Body of pancreas (tissue), 4 donors: Measurements from ENCODE around the gene ANKRD31. TPM values are rescaled to one million over a fixed set of nuclear protein-coding genes. Genes with fewer than 3 reads are reported as not detected.

Experiments
- ATAC-seq: fragments of 150-250 bp; one replicate; pipeline ENCODE4 v1.9.1; 2016
- DNase-seq, 4 donors: peaks; one replicate each; pipeline ENCODE4 v3.0.0-alpha.2; 2019
- H3K27ac ChIP-seq, 4 donors: fragments of 200-600 bp; sonication (generic); 1 replicate in 3 of 4; 2 replicates in 1 of 4; pipeline versions ENCODE4 v1.5.1 to v1.6.1; 2016 to 2019; ENCODE audit warnings: mild to moderate bottlenecking in 1 of 4, mixed read lengths in 1 of 4, moderate library complexity in 1 of 4
- H3K27me3 ChIP-seq, 2 donors: fragments of 200-600 bp; sonication (generic); one replicate each; pipeline ENCODE4 v1.6.0; 2016; ENCODE audit warnings: mild to moderate bottlenecking in 1 of 2
- H3K36me3 ChIP-seq, 2 donors: fragments of 200-600 bp; sonication (generic); replicated peaks in 1 of 2; 2 replicates each; pipeline ENCODE4 v1.5.1; 2016; ENCODE audit warnings: low read depth in 2 of 2; ENCODE audit not compliant: insufficient read depth in 1 of 2
- H3K4me1 ChIP-seq: fragments of 200-600 bp; sonication (generic); one replicate; pipeline ENCODE4 v1.6.0; 2016
- H3K4me3 ChIP-seq, 2 donors: fragments of 200-600 bp; sonication (generic); 1 replicate in 1 of 2; 2 replicates in 1 of 2; pipeline ENCODE4 v1.5.1; 2016 to 2019
- H3K9me3 ChIP-seq, 3 donors: fragments of 200-600 bp; sonication (generic); 1 replicate in 2 of 3; 2 replicates in 1 of 3; pipeline ENCODE4 v1.5.1; 2016
- POLR2A ChIP-seq, 3 donors: fragments of 450-650 bp; IDR thresholded peaks; one replicate each; pipeline ENCODE4 v1.6.1; 2016; ENCODE audit warnings: antibody characterized with exemption in 3 of 3, mild to moderate bottlenecking in 2 of 3
- WGBS, 2 donors: methylation state at CpG; one replicate each; pipeline ENCODE4 v1.1.5; 2017; 5-methylcytosine and 5-hydroxymethylcytosine counted together
- intact Hi-C: fragments of 100-400 bp; cut with DNase I; formaldehyde crosslinking; loops from one replicate; pipeline ENCODE4 v1.15.1; 2023
- total RNA-seq, 2 donors: library from RNA; depleted of rRNA; stranded (reverse); fragments of >200 nt; gene quantifications; one replicate each; pipeline ENCODE4 v1.1.0, GENCODE V29; 2016
- TF ChIP-seq, protein P1 (sequence below), 7 experiments: fragments of 450-650 bp in 4 of 7; fragments of 200-600 bp in 3 of 7; sonication (generic) in 3 of 7; IDR thresholded peaks; one replicate each; pipeline ENCODE4 v1.5.1; 2016 to 2019; ENCODE audit warnings: antibody characterized with exemption in 7 of 7

ANKRD31 gene
- total RNA-seq, 2 donors from 2014 or later, result 0.33 to 0.78 TPM

DNA sequence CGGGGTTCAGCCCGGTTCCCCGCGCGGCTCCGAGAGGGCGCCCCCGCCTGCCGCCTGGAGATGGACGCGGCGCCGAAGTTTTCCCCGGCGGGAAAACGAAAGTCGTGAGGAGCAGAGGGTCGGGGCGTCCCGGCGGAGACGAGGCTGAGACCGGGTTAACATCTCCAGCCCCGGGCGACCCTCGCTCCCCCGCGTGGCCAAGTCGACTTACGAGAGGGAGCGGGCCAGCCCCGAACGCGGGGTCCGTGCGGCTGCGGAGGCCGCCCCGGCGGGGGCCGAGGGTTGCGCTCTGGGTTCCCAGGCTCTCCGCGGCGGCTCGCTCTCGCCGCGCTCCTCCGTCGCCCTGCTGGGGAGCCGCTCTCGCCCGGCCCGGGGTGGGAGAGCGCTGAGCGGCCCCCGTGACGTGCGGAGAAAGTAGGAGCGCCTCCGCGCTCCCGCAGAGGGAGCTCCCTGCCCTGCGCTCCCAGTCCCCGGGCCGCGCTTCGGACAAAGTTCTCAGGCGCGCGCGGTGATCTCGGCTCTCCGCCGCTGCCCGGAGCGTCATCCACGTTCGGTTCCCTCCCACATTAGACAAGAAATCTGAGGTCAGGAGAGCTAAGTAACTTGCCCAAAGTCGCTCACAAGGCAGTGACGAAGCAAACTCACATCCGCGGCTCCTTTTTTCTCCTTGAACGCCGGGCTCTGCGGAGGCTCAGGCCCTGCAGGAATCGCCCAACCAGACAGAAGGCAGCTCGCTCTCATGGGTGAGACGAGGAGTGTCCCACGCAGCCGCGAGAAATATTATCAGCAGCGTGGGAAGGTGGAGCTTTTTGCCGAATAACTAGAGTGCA is 183.2 kb downstream of the ANKRD31 start:
- DNase-seq (peak; percentile 70 to 79 (median 72)), ATAC-seq (peak; percentile 68)
- Histone ChIP-seq H3K36me3 (no peaks in the 10 kb centered on the region), H3K9me3 (no peaks in the 10 kb centered on the region), H3K4me1 (peaks cover 41% of the 10 kb centered on the region), H3K27ac (peak overlapping the region; percentile 76 to 94 (median 91)), H3K4me3 (peak overlapping the region; percentile 84 to 87), H3K27me3 (no peaks in the 10 kb centered on the region)
- TF ChIP-seq, protein P1, sequence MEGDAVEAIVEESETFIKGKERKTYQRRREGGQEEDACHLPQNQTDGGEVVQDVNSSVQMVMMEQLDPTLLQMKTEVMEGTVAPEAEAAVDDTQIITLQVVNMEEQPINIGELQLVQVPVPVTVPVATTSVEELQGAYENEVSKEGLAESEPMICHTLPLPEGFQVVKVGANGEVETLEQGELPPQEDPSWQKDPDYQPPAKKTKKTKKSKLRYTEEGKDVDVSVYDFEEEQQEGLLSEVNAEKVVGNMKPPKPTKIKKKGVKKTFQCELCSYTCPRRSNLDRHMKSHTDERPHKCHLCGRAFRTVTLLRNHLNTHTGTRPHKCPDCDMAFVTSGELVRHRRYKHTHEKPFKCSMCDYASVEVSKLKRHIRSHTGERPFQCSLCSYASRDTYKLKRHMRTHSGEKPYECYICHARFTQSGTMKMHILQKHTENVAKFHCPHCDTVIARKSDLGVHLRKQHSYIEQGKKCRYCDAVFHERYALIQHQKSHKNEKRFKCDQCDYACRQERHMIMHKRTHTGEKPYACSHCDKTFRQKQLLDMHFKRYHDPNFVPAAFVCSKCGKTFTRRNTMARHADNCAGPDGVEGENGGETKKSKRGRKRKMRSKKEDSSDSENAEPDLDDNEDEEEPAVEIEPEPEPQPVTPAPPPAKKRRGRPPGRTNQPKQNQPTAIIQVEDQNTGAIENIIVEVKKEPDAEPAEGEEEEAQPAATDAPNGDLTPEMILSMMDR (IDR thresholded peaks at IDR 0.05), result peak in 4 of 7 experiments; percentile 17 to 36 (median 22)
- TF ChIP-seq POLR2A (IDR thresholded peaks at IDR 0.05), result peak; percentile 59 to 88 (median 81)
- intact Hi-C loops, result loop anchor here (10.0 kb wide), 1 partner anchor 119 kb away; no protein-coding TSS in a partner anchor
- 0% methylated on average over 14 to 94 of the region's 95 CpGs for WGBS, 2 donors

DNA sequence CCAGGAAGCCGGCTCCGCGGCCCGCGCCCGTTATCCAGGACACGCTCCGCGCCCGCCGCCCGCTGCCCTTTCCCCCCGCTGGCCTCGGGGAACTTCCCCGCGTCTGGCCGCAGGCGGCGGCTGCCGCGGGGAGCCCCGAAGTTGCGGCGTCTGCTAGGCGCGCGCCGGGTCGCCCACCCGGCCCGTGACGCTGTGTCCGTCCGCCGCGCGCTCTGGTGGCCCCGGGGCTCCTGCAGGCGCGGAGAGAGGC is 183.7 kb downstream of the ANKRD31 start:
- Histone ChIP-seq H3K9me3 (no peaks in the 10 kb centered on the region), H3K27ac (peak overlapping the region; percentile 76 to 94 (median 91)), H3K4me1 (peaks cover 47% of the 10 kb centered on the region), H3K27me3 (no peaks in the 10 kb centered on the region), H3K4me3 (peak overlapping the region; percentile 84 to 87), H3K36me3 (no peaks in the 10 kb centered on the region)
- DNase-seq (no peak), ATAC-seq (no peak)
- TF ChIP-seq, protein P1 (IDR thresholded peaks at IDR 0.05), result no peak
- TF ChIP-seq POLR2A (IDR thresholded peaks at IDR 0.05), result no peak
- WGBS, 2 donors, result 1% methylated on average over 31 of the region's 40 CpGs; no CpG with 5 or more reads in 1 of the 2 donors
- intact Hi-C loops, result loop anchor here (10.0 kb wide), 1 partner anchor 118 kb away; no protein-coding TSS in a partner anchor

DNA sequence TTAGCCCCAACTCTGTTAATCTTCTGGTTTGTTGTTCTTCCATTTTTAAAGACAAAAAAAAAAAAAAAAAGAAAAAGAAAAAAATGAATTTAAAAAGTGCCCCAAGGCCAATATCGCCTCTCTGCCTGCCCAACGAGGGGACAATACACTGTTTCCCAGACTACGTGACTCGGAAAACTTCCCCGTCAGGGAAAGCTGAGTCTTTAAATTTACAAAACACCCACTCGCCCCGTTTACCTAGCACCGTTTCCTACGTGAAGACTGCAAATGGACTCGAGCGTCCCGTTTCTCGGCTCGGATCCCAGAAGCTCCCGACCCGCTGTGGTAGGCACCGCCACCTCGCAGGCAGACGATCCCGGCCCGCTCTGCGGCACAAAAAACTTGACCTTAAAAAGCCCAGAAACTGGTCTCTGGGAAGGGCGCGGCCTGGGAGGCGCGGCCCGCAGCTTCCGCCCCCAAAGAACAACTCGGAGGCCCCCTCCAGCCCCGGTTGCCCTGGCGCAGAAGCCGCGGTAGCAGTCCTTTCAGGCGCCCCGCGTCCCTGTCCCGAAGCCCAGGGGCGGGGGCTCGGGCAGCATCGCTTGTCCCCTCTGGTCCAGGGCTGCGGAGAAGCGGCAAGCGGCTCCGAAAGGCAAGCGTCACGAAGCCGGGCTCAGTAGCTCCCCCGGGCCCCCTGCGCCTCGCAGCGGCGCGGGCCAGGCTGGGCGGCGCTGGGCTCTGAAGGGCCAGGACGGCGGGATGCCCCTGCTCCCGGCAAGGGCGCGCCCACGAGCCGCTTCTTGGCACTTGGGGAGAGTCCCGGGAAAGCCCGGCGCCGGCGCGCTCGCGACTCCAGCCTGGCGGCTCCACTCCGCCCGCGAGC is 184.3 kb downstream of the ANKRD31 start, which contains the start of gene GCNT4:
Gene GCNT4 (minus strand): TSS at position 367 of the 862 bp plus-strand sequence. CDS start 22,521 bp downstream, outside the sequence.
- Histone ChIP-seq H3K27me3 (no peaks in the 10 kb centered on the region), H3K4me3 (peak within 1 kb of the TSS; percentile 84 to 87), H3K27ac (peak within 1 kb of the TSS; percentile 76 to 94 (median 91)), H3K9me3 (no peaks in the 10 kb centered on the region), H3K36me3 (no peaks in the 10 kb centered on the region), H3K4me1 (peaks cover 52% of the 10 kb centered on the region)
- intact Hi-C loops, result loop anchor here (10.0 kb wide), 1 partner anchor 118 kb away; no protein-coding TSS in a partner anchor
- DNase-seq, result peak; percentile 56 to 71 (median 59)
- WGBS, 2 donors, result 0% methylated on average over 26 to 70 of the region's 74 CpGs
- ATAC-seq, result peak; percentile 40
- TF ChIP-seq, protein P1 (IDR thresholded peaks at IDR 0.05), result no peak
- TF ChIP-seq POLR2A (IDR thresholded peaks at IDR 0.05), result peak in 1 of 3 donors; percentile 38

DNA sequence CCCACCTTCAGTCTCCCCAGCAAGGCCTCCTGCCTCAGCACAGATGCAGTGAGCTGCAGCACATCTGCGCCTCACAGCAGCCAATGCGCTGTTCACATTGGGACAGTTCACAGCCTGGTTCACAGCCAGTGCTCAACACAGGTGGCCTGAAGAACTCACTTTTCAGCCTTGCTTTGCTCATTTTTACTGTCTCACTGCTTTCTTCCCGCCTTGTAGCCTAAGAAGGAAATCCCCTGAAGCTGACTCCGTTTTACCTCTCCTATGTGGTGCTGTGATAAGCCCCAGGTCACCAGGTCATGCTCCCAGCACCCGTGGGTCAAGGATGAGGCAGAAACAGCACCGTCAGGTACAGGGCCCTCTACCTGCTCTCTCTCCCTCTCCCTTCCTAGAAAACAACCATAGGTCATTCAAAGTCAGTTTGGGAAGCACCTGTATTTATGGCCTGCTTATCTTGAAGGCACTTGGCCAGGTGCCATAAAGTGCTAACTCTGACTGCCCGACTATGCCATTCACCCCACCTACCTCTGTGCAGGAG is 185.4 kb downstream of the ANKRD31 start:
- WGBS, 2 donors, result 25 to 38% methylated on average over 7 of the region's 7 CpGs
- TF ChIP-seq POLR2A (IDR thresholded peaks at IDR 0.05), result no peak
- TF ChIP-seq, protein P1 (IDR thresholded peaks at IDR 0.05), result no peak
- peak overlapping the region in 3 of 4 donors; percentile 91 to 94 (median 91) for H3K27ac ChIP-seq
- intact Hi-C loops, result loop anchor here (10.0 kb wide), 1 partner anchor 116 kb away; no protein-coding TSS in a partner anchor
- no peaks in the 10 kb centered on the region for H3K36me3 ChIP-seq
- ATAC-seq (no peak), DNase-seq (peak; percentile 49 to 73 (median 58))
- no peaks in the 10 kb centered on the region for H3K27me3 ChIP-seq
- H3K4me1 ChIP-seq, result peaks cover 63% of the 10 kb centered on the region
- H3K9me3 ChIP-seq, result no peaks in the 10 kb centered on the region
- no peak overlapping the region for H3K4me3 ChIP-seq
